GM12878 (cell line): ENCODE measurements around the gene RALGPS1. TPM values are rescaled to one million over a fixed set of nuclear protein-coding genes. Genes with fewer than 3 reads are reported as not detected.

Experiments used
- BCL11A ChIP-seq: IDR thresholded peaks from 2 replicates; pipeline ENCODE4 v1.6.1; 2011; ENCODE audit warnings: low read depth, low read length
- DPF2 ChIP-seq: fragments of 450-650 bp; IDR thresholded peaks from 2 replicates; pipeline ENCODE4 v1.6.1; 2017; ENCODE audit warnings: mild to moderate bottlenecking
- ELK1 ChIP-seq: IDR thresholded peaks from 2 replicates; pipeline ENCODE4 v1.6.1; 2012; ENCODE audit warnings: low read depth, low read length, improper control_type of control experiment
- ESRRA ChIP-seq: IDR thresholded peaks from 2 replicates; pipeline ENCODE4 v1.6.1; 2012; ENCODE audit warnings: mild to moderate bottlenecking, low read length, improper control_type of control experiment
- FOS ChIP-seq: IDR thresholded peaks from 3 replicates; pipeline ENCODE4 v1.6.1; 2011; ENCODE audit warnings: borderline replicate concordance; ENCODE audit not compliant: insufficient read length; ENCODE audit errors: extremely low read depth
- FOXK2 ChIP-seq: fragments of 450-650 bp; IDR thresholded peaks from 2 replicates; pipeline ENCODE4 v1.6.1; 2017; ENCODE audit warnings: mild to moderate bottlenecking, moderate library complexity
- HCFC1 ChIP-seq: fragments of 150-350 bp; IDR thresholded peaks from 2 replicates; pipeline ENCODE4 v1.6.1; 2014; ENCODE audit warnings: low read length
- HDGF ChIP-seq: fragments of 450-650 bp; IDR thresholded peaks from 2 replicates; pipeline ENCODE4 v1.6.1; 2016; ENCODE audit warnings: antibody characterized with exemption
- HSF1 ChIP-seq: fragments of 150-350 bp; IDR thresholded peaks from 2 replicates; pipeline ENCODE4 v1.6.1; 2014; ENCODE audit warnings: mild to moderate bottlenecking, low read depth, low read length
- IRF3 ChIP-seq: fragments of 450-650 bp; IDR thresholded peaks from 2 replicates; pipeline ENCODE4 v1.6.1; 2014; ENCODE audit warnings: mild to moderate bottlenecking
- IRF5 ChIP-seq: fragments of 450-650 bp; IDR thresholded peaks from 2 replicates; pipeline ENCODE4 v1.6.1; 2017; ENCODE audit warnings: borderline replicate concordance
- MAX ChIP-seq: IDR thresholded peaks from 2 replicates; pipeline ENCODE4 v1.6.1; 2012; ENCODE audit warnings: low read depth, low read length, improper control_type of control experiment
- MEF2A ChIP-seq: IDR thresholded peaks from 2 replicates; pipeline ENCODE4 v1.6.1; 2011; ENCODE audit warnings: low read depth, mild to moderate bottlenecking, low read length, moderate library complexity; ENCODE audit not compliant: insufficient read depth
- NFYB ChIP-seq: IDR thresholded peaks from 2 replicates; pipeline ENCODE4 v1.6.1; 2011; ENCODE audit warnings: low read depth, mild to moderate bottlenecking, low read length, improper control_type of control experiment, moderate library complexity; ENCODE audit not compliant: insufficient read depth
- PAX5 ChIP-seq: IDR thresholded peaks from 2 replicates; pipeline ENCODE4 v1.6.1; 2011; ENCODE audit warnings: low read depth, low read length, borderline replicate concordance
- PML ChIP-seq: IDR thresholded peaks from 2 replicates; pipeline ENCODE4 v1.6.1; 2012; ENCODE audit warnings: low read length, inconsistent platforms
- RAD51 ChIP-seq: fragments of 450-650 bp; IDR thresholded peaks from 2 replicates; pipeline ENCODE4 v1.6.1; 2016; ENCODE audit warnings: moderate library complexity, mild to moderate bottlenecking, inconsistent platforms
- SIN3A ChIP-seq: IDR thresholded peaks from 2 replicates; pipeline ENCODE4 v1.6.1; 2012; ENCODE audit warnings: low read depth, low read length, improper control_type of control experiment
- SRF ChIP-seq, 2 experiments: IDR thresholded peaks; 2 replicates each; pipeline ENCODE4 v1.6.1; 2011; ENCODE audit warnings: low read depth in 2 of 2, low read length in 2 of 2, mild to moderate bottlenecking in 1 of 2, moderate library complexity in 1 of 2
- TAF1 ChIP-seq: IDR thresholded peaks from 2 replicates; pipeline ENCODE4 v1.6.1; 2011; ENCODE audit warnings: mild to moderate bottlenecking, low read depth, low read length, borderline replicate concordance
- ZBTB40 ChIP-seq: fragments of 450-650 bp; IDR thresholded peaks from 2 replicates; pipeline ENCODE4 v1.6.1; 2016; ENCODE audit warnings: mild to moderate bottlenecking, moderate library complexity, borderline replicate concordance
- ZNF24 ChIP-seq: fragments of 450-650 bp; IDR thresholded peaks from 2 replicates; pipeline ENCODE4 v1.6.1; 2017; ENCODE audit warnings: antibody characterized with exemption, mild to moderate bottlenecking
- polyA plus RNA-seq, 11 experiments: library from polyadenylated mRNA; depleted of rRNA in 4 of 11; unstranded in 6 of 11; stranded (reverse) in 5 of 11; fragments of >200 nt; fragmentation: Nextera tagmentation in 4 of 11; fragmentation: Illumina TruSeq in 1 of 11; extraction: Ambion mirVana in 4 of 11; extraction: Trizol in 1 of 11; gene quantifications; 1 replicate in 1 of 11; 2 replicates in 10 of 11; pipeline versions ENCODE4 v1.2.1 to v1.2.3, GENCODE V29; 2011 to 2016; ENCODE audit warnings: inconsistent platforms in 2 of 11, missing spikeins in 2 of 11, low read depth in 1 of 11
- total RNA-seq, 4 experiments: library from RNA; depleted of rRNA in 3 of 4; stranded (reverse); fragments of >200 nt in 3 of 4; fragmentation: Illumina TruSeq in 1 of 4; extraction: Trizol in 1 of 4; gene quantifications; 2 replicates each; pipeline versions ENCODE4 v1.2.1 to v1.2.3, GENCODE V29; 2013 to 2021

The RALGPS1 gene
- total and polyA plus RNA-seq, 10 of the 15 experiments (the other 5 are each of a cell fraction or from before 2014, with no cell fraction given), result 0.13 to 5.6 (median 2.7) TPM

GRCh38 chr9:126985870-126986498, 71.4 kb downstream of the RALGPS1 start (continued):
- no peak for TF ChIP-seq ESRRA
- no peak for TF ChIP-seq SRF (IDR thresholded peaks at IDR 0.05; ENCODE audit: low read depth in 2 of 2, low read length in 2 of 2)
- TF ChIP-seq FOXK2, result no peak
- no peak for TF ChIP-seq SIN3A
- TF ChIP-seq MEF2A, result peak; percentile 52; the same call in 1 of the 2 replicates
- TF ChIP-seq ZBTB40, result no peak
- TF ChIP-seq DPF2, result peak; percentile 96
- peak; percentile 80 for TF ChIP-seq BCL11A
- TF ChIP-seq ELK1, result no peak
- peak; percentile 80; the same call in 1 of the 2 replicates for TF ChIP-seq PAX5
- TF ChIP-seq IRF5, result peak; percentile 74; the same call in 1 of the 2 replicates
- TF ChIP-seq FOS, result no peak
- 0 out of 2 replicates have a peak, but pooled peaks have one; percentile 44 for TF ChIP-seq ZNF24
- TF ChIP-seq HDGF, result no peak
- 0 out of 2 replicates have a peak, but pooled peaks have one; percentile 15 for TF ChIP-seq RAD51
- TF ChIP-seq TAF1, result no peak
- 0 out of 2 replicates have a peak, but pooled peaks have one; percentile 33 for TF ChIP-seq PML
- no peak for TF ChIP-seq HSF1
- no peak for TF ChIP-seq HCFC1
- TF ChIP-seq IRF3, result no peak
- no peak for TF ChIP-seq NFYB
- TF ChIP-seq MAX, result peak; percentile 40; the same call in 1 of the 2 replicates
